ENCODE measurements around the gene NPY5R.

- TF ChIP-seq POLR2A (IDR thresholded peaks at IDR 0.05) (no peak), POLR2AphosphoS5 (IDR thresholded peaks at IDR 0.05) (no peak)
- TF ChIP-seq, protein P1, sequence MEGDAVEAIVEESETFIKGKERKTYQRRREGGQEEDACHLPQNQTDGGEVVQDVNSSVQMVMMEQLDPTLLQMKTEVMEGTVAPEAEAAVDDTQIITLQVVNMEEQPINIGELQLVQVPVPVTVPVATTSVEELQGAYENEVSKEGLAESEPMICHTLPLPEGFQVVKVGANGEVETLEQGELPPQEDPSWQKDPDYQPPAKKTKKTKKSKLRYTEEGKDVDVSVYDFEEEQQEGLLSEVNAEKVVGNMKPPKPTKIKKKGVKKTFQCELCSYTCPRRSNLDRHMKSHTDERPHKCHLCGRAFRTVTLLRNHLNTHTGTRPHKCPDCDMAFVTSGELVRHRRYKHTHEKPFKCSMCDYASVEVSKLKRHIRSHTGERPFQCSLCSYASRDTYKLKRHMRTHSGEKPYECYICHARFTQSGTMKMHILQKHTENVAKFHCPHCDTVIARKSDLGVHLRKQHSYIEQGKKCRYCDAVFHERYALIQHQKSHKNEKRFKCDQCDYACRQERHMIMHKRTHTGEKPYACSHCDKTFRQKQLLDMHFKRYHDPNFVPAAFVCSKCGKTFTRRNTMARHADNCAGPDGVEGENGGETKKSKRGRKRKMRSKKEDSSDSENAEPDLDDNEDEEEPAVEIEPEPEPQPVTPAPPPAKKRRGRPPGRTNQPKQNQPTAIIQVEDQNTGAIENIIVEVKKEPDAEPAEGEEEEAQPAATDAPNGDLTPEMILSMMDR (IDR thresholded peaks at IDR 0.05) = no peak
Measured at GRCh38 chr4:163317110-163317509, 26.6 kb upstream of the NPY5R start.

Data from sigmoid colon (tissue), 4 donors.